GM18861 (cell line): ENCODE results near the gene RBP3.

Experiments used
- ATAC-seq: cut with Tn5 transposase; IDR thresholded peaks from one replicate; pipeline ENCODE4 v1.9.1; 2021; ENCODE audit not compliant: unreplicated experiment

The RBP3 gene

GRCh38 chr10:47397256-47397655 lies 49.1 kb downstream of the RBP3 start:
- ATAC-seq: no peak

GRCh38 chr10:47400251-47400650 lies 52.1 kb downstream of the RBP3 start:
- ATAC-seq: no peak

DNA sequence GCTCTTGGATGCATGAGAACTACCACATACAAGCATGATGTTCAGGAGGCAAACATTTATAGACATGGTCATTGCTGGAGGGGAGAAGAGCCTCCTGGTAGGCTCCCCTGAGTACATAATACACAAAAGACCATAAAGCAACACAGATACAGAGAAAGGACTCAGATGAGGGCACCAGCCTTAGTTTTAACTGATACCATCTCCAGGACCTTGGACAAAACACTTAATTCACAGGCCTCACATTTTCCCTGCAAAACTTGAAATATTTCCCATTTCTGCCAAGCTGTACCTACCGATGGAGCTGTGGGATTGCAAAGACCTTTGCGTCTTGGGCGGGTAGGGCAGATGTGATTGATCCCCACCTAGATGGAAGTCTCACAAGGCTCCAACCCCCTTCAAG lies 52.6 kb downstream of the RBP3 start:
- ATAC-seq: no peak

- ATAC-seq: no peak
Observed at GRCh38 chr10:47401210-47401609, 53.0 kb downstream of the RBP3 start.

GRCh38 chr10:47401874-47402640 lies 53.9 kb downstream of the RBP3 start:
- ATAC-seq: no peak

DNA sequence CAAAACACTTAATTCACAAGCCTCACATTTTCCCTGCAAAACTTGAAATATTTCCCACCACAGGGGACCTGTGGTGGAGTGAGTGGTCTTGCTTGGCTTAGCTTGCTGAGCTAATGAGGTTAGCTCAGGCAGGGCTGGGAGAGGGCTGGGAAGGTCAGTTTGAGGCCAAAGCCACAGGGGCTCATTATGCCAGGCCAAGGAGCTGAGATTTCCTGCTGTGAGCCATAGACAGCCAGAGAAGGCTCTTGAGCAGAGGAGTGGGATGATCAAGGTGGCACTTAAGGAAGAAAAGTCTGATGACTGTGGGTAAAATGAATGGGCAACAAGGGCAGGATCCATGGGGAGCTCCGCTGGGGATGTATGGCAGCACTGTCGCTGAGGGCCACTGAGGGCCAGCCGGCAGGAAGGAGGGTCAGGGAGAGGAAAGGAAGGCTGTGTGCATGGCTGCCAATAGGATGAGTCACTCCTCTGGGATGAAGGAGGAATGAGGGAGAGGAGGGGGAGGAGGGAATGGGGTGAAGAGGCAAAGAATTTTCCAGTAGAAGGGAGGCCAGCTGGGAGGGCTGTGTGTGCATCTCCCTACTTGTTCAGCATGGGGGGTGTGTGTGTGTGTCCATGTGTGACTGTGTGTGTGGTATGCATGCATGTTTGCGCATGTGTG lies 54.6 kb downstream of the RBP3 start:
- ATAC-seq: no peak

GRCh38 chr10:47403446-47404318 lies 55.5 kb downstream of the RBP3 start:
- ATAC-seq: no peak

- no peak for ATAC-seq
Observed at GRCh38 chr10:47404446-47404845, 56.3 kb downstream of the RBP3 start.

DNA sequence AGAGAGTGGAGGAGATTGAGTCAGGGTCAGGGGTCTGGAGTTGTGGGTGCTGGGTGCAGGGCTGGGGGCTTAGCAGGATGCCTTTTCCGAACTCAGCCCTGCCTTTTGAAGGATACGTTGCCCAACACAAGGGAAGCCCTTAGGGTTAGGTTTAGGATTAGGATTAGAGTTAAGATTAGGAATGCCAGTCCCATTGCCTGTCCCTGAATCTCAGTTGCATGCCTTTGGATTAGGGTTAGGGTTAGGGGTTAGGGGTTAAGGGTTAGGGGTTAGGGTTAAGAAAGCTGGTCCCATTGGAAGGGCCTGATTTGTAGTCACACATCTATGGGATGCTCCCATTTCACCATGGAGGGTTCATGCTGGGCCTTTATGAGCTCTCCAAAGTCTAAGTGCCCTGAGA lies 56.8 kb downstream of the RBP3 start:
- no peak for ATAC-seq

- no peak for ATAC-seq
Observed at GRCh38 chr10:47405857-47406547, 57.8 kb downstream of the RBP3 start.

GRCh38 chr10:47406548-47406869 lies 58.3 kb downstream of the RBP3 start:
- no peak for ATAC-seq

DNA sequence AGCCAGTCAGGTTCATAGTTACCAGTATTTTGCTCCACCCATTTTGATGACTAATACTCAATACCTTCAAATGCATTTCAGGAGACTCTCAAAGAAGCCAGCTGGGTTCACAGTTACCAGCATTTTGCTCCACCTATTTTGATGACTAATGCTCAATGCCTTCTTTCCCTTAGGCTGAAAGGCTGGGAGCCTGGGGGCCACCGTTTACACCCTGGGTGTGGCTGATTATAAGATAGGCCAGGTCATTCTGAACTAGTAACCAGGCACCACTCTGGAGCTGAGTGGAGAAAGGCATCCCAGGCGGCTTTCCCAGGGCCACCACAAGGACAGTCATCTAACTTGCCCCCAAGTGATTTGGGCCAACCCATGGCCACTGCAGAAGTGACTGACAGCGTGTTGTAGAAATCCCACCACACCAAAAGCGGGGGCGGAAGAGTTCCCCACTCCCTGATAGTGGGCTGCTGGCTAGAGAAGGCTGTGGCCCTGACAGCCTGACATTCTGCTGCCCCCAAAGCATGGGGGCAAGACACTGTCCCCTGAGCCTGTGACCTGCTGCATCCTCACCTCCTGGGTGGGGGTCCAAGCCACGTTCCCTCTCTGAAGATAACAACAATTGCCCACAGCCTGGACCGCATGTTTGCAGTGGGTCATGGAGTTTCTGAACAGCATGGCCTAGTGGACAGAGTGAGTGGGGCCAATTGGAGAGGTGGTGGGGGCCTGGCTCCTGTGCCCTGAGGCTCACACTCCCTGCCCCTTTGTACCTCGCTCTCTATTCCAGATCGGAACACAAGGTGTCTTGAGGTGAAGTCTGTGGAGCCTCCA lies 58.9 kb downstream of the RBP3 start:
- ATAC-seq: no peak
